ENCODE results near the gene LSM11.

The LSM11 gene

GRCh38 chr5:157708866-157709265 lies 34.6 kb upstream of the LSM11 start:
- H3K4ac ChIP-seq (ENCODE audit: low read depth, low read length) = no peak overlapping the region
- no peaks in the 10 kb centered on the region for H3K27me3 ChIP-seq (ENCODE audit: insufficient read depth, low read length, poor library complexity)
- H3K23ac ChIP-seq (ENCODE audit: low read length) = no peak overlapping the region
- no peak overlapping the region for H3K9ac ChIP-seq (ENCODE audit: low read length)
- no peak overlapping the region for H3K27ac ChIP-seq (ENCODE audit: low read depth, low read length)
- no peaks in the 10 kb centered on the region for H3K79me2 ChIP-seq (ENCODE audit: control insufficient read depth, insufficient read depth, low read length)
- no peak overlapping the region for H2AK5ac ChIP-seq (ENCODE audit: low read length)
- H2BK120ac ChIP-seq (ENCODE audit: low read depth, low read length) = no peak overlapping the region
- no peak overlapping the region for H3K56ac ChIP-seq (ENCODE audit: low read length)
- H3K79me1 ChIP-seq (ENCODE audit: low read length) = no peaks in the 10 kb centered on the region
- H2BK5ac ChIP-seq (ENCODE audit: low read length) = no peak overlapping the region
- no peak overlapping the region for H3K18ac ChIP-seq (ENCODE audit: low read length)
- no peak overlapping the region for H4K5ac ChIP-seq (ENCODE audit: low read length)
- no peaks in the 10 kb centered on the region for H3K36me3 ChIP-seq (ENCODE audit: control insufficient read depth, insufficient read depth, low read length)
- H3K4me2 ChIP-seq (ENCODE audit: low read length) = no peak overlapping the region
- H3K4me1 ChIP-seq (ENCODE audit: control insufficient read depth, low read depth, low read length) = peaks cover 4% of the 10 kb centered on the region
- no peak overlapping the region for H2BK15ac ChIP-seq (replicated peaks; ENCODE audit: low read depth)
- no CpG with 5 or more reads among the region's 1 CpG for WGBS (ENCODE audit: extremely low coverage, insufficient coverage, low lambda C conversion rate)
- H4K8ac ChIP-seq (ENCODE audit: low read depth, low read length) = no peak overlapping the region
- DNase-seq = no peak
- H3K4me3 ChIP-seq (ENCODE audit: low read length) = no peak overlapping the region

- no peak overlapping the region for H2BK15ac ChIP-seq (replicated peaks; ENCODE audit: low read depth)
- H3K18ac ChIP-seq (ENCODE audit: low read length) = no peak overlapping the region
- H2BK5ac ChIP-seq (ENCODE audit: low read length) = no peak overlapping the region
- H2AK5ac ChIP-seq (ENCODE audit: low read length) = no peak overlapping the region
- H3K27ac ChIP-seq (ENCODE audit: low read depth, low read length) = no peak overlapping the region
- no peak overlapping the region for H3K4me3 ChIP-seq (ENCODE audit: low read length)
- no peak for DNase-seq
- no peak overlapping the region for H3K23ac ChIP-seq (ENCODE audit: low read length)
- H4K8ac ChIP-seq (ENCODE audit: low read depth, low read length) = no peak overlapping the region
- H2BK120ac ChIP-seq (ENCODE audit: low read depth, low read length) = no peak overlapping the region
- no peak overlapping the region for H3K4me2 ChIP-seq (ENCODE audit: low read length)
- H3K4ac ChIP-seq (ENCODE audit: low read depth, low read length) = no peak overlapping the region
- H3K9ac ChIP-seq (ENCODE audit: low read length) = no peak overlapping the region
- H3K79me2 ChIP-seq (ENCODE audit: control insufficient read depth, insufficient read depth, low read length) = no peaks in the 10 kb centered on the region
- no peak overlapping the region for H3K56ac ChIP-seq (ENCODE audit: low read length)
- H4K5ac ChIP-seq (ENCODE audit: low read length) = no peak overlapping the region
- no peaks in the 10 kb centered on the region for H3K79me1 ChIP-seq (ENCODE audit: low read length)
- H3K4me1 ChIP-seq (ENCODE audit: control insufficient read depth, low read depth, low read length) = peaks cover 4% of the 10 kb centered on the region
- H3K27me3 ChIP-seq (ENCODE audit: insufficient read depth, low read length, poor library complexity) = no peaks in the 10 kb centered on the region
- H3K36me3 ChIP-seq (ENCODE audit: control insufficient read depth, insufficient read depth, low read length) = no peaks in the 10 kb centered on the region
These were observed 34.2 kb upstream of the LSM11 start for GRCh38 chr5:157709346-157709745.

GRCh38 chr5:157710431-157710830 lies 33.1 kb upstream of the LSM11 start:
- WGBS (ENCODE audit: extremely low coverage, insufficient coverage, low lambda C conversion rate) = no CpG with 5 or more reads among the region's 3 CpGs
- Histone ChIP-seq H2BK5ac (ENCODE audit: low read length) (no peak overlapping the region), H3K56ac (ENCODE audit: low read length) (no peak overlapping the region), H3K23ac (ENCODE audit: low read length) (no peak overlapping the region), H4K8ac (ENCODE audit: low read depth, low read length) (no peak overlapping the region), H3K79me2 (ENCODE audit: control insufficient read depth, insufficient read depth, low read length) (no peaks in the 10 kb centered on the region), H3K4me2 (ENCODE audit: low read length) (no peak overlapping the region), H3K27ac (ENCODE audit: low read depth, low read length) (no peak overlapping the region), H2BK120ac (ENCODE audit: low read depth, low read length) (no peak overlapping the region), H4K5ac (ENCODE audit: low read length) (no peak overlapping the region), H3K4me1 (ENCODE audit: control insufficient read depth, low read depth, low read length) (no peaks in the 10 kb centered on the region), H3K79me1 (ENCODE audit: low read length) (no peaks in the 10 kb centered on the region), H3K9ac (ENCODE audit: low read length) (no peak overlapping the region), H3K4me3 (ENCODE audit: low read length) (no peak overlapping the region), H2AK5ac (ENCODE audit: low read length) (no peak overlapping the region), H3K4ac (ENCODE audit: low read depth, low read length) (no peak overlapping the region), H3K27me3 (ENCODE audit: insufficient read depth, low read length, poor library complexity) (no peaks in the 10 kb centered on the region), H2BK15ac (replicated peaks; ENCODE audit: low read depth) (no peak overlapping the region), H3K36me3 (ENCODE audit: control insufficient read depth, insufficient read depth, low read length) (no peaks in the 10 kb centered on the region), H3K18ac (ENCODE audit: low read length) (no peak overlapping the region)
- DNase-seq = no peak

GRCh38 chr5:157710882-157711281 lies 32.6 kb upstream of the LSM11 start:
- no CpG with 5 or more reads among the region's 2 CpGs for WGBS (ENCODE audit: extremely low coverage, insufficient coverage, low lambda C conversion rate)
- Histone ChIP-seq H3K27me3 (ENCODE audit: insufficient read depth, low read length, poor library complexity) (no peaks in the 10 kb centered on the region), H4K5ac (ENCODE audit: low read length) (no peak overlapping the region), H3K4me1 (ENCODE audit: control insufficient read depth, low read depth, low read length) (no peaks in the 10 kb centered on the region), H3K23ac (ENCODE audit: low read length) (no peak overlapping the region), H3K56ac (ENCODE audit: low read length) (no peak overlapping the region), H3K79me1 (ENCODE audit: low read length) (no peaks in the 10 kb centered on the region), H2BK5ac (ENCODE audit: low read length) (no peak overlapping the region), H3K4me3 (ENCODE audit: low read length) (no peak overlapping the region), H2AK5ac (ENCODE audit: low read length) (no peak overlapping the region), H3K18ac (ENCODE audit: low read length) (no peak overlapping the region), H2BK120ac (ENCODE audit: low read depth, low read length) (no peak overlapping the region), H3K79me2 (ENCODE audit: control insufficient read depth, insufficient read depth, low read length) (no peaks in the 10 kb centered on the region), H3K9ac (ENCODE audit: low read length) (no peak overlapping the region), H3K4me2 (ENCODE audit: low read length) (no peak overlapping the region), H3K27ac (ENCODE audit: low read depth, low read length) (no peak overlapping the region), H4K8ac (ENCODE audit: low read depth, low read length) (no peak overlapping the region), H2BK15ac (replicated peaks; ENCODE audit: low read depth) (no peak overlapping the region), H3K36me3 (ENCODE audit: control insufficient read depth, insufficient read depth, low read length) (no peaks in the 10 kb centered on the region), H3K4ac (ENCODE audit: low read depth, low read length) (no peak overlapping the region)
- no peak for DNase-seq

- no peaks in the 10 kb centered on the region for H3K79me1 ChIP-seq (ENCODE audit: low read length)
- no peaks in the 10 kb centered on the region for H3K4me1 ChIP-seq (ENCODE audit: control insufficient read depth, low read depth, low read length)
- H2BK5ac ChIP-seq (ENCODE audit: low read length) = no peak overlapping the region
- no peaks in the 10 kb centered on the region for H3K27me3 ChIP-seq (ENCODE audit: insufficient read depth, low read length, poor library complexity)
- H3K36me3 ChIP-seq (ENCODE audit: control insufficient read depth, insufficient read depth, low read length) = no peaks in the 10 kb centered on the region
- no peak overlapping the region for H2BK15ac ChIP-seq (replicated peaks; ENCODE audit: low read depth)
- H3K9ac ChIP-seq (ENCODE audit: low read length) = no peak overlapping the region
- no peak overlapping the region for H3K4me2 ChIP-seq (ENCODE audit: low read length)
- H3K56ac ChIP-seq (ENCODE audit: low read length) = no peak overlapping the region
- no peak overlapping the region for H4K8ac ChIP-seq (ENCODE audit: low read depth, low read length)
- no peaks in the 10 kb centered on the region for H3K79me2 ChIP-seq (ENCODE audit: control insufficient read depth, insufficient read depth, low read length)
- no peak overlapping the region for H4K5ac ChIP-seq (ENCODE audit: low read length)
- no peak overlapping the region for H2AK5ac ChIP-seq (ENCODE audit: low read length)
- DNase-seq = no peak
- H3K27ac ChIP-seq (ENCODE audit: low read depth, low read length) = no peak overlapping the region
- no CpG with 5 or more reads among the region's 4 CpGs for WGBS (ENCODE audit: extremely low coverage, insufficient coverage, low lambda C conversion rate)
- no peak overlapping the region for H3K4ac ChIP-seq (ENCODE audit: low read depth, low read length)
- no peak overlapping the region for H3K4me3 ChIP-seq (ENCODE audit: low read length)
- H2BK120ac ChIP-seq (ENCODE audit: low read depth, low read length) = no peak overlapping the region
- no peak overlapping the region for H3K23ac ChIP-seq (ENCODE audit: low read length)
- H3K18ac ChIP-seq (ENCODE audit: low read length) = no peak overlapping the region
These were observed 29.5 kb upstream of the LSM11 start for GRCh38 chr5:157713830-157714595.

GRCh38 chr5:157714596-157714864 lies 29.0 kb upstream of the LSM11 start:
- Histone ChIP-seq H3K18ac (ENCODE audit: low read length) (no peak overlapping the region), H3K27ac (ENCODE audit: low read depth, low read length) (no peak overlapping the region), H4K8ac (ENCODE audit: low read depth, low read length) (no peak overlapping the region), H3K4me3 (ENCODE audit: low read length) (no peak overlapping the region), H3K23ac (ENCODE audit: low read length) (no peak overlapping the region), H4K5ac (ENCODE audit: low read length) (no peak overlapping the region), H3K27me3 (ENCODE audit: insufficient read depth, low read length, poor library complexity) (no peaks in the 10 kb centered on the region), H3K36me3 (ENCODE audit: control insufficient read depth, insufficient read depth, low read length) (no peaks in the 10 kb centered on the region), H3K4ac (ENCODE audit: low read depth, low read length) (no peak overlapping the region), H2BK120ac (ENCODE audit: low read depth, low read length) (no peak overlapping the region), H3K4me1 (ENCODE audit: control insufficient read depth, low read depth, low read length) (no peaks in the 10 kb centered on the region), H3K4me2 (ENCODE audit: low read length) (no peak overlapping the region), H3K79me1 (ENCODE audit: low read length) (no peaks in the 10 kb centered on the region), H3K56ac (ENCODE audit: low read length) (no peak overlapping the region), H2AK5ac (ENCODE audit: low read length) (no peak overlapping the region), H2BK15ac (replicated peaks; ENCODE audit: low read depth) (no peak overlapping the region), H2BK5ac (ENCODE audit: low read length) (no peak overlapping the region), H3K9ac (ENCODE audit: low read length) (no peak overlapping the region), H3K79me2 (ENCODE audit: control insufficient read depth, insufficient read depth, low read length) (no peaks in the 10 kb centered on the region)
- DNase-seq = no peak

All from mesendoderm (in vitro differentiated cells).